ENCODE measurements around the gene XPO4.
"Not testable (repeated sequence)": the region's sequence is repeated elsewhere in the genome, so short reads cannot be mapped to it uniquely, and the experiment has no call there.

The XPO4 gene

GRCh38 chr13:20894245-20894644, 8.3 kb downstream of the XPO4 start:
- Mint-ChIP-seq H3K27me3 (ENCODE audit: low read depth) (no peaks in the 10 kb centered on the region), H3K36me3 (ENCODE audit: low read depth) (peaks cover 13% of the 10 kb centered on the region), H3K4me3 (no peak overlapping the region), H3K9me3 (no peaks in the 10 kb centered on the region), H3K4me1 (no peaks in the 10 kb centered on the region), H3K27ac (no peak overlapping the region)
- TF ChIP-seq, protein P1, sequence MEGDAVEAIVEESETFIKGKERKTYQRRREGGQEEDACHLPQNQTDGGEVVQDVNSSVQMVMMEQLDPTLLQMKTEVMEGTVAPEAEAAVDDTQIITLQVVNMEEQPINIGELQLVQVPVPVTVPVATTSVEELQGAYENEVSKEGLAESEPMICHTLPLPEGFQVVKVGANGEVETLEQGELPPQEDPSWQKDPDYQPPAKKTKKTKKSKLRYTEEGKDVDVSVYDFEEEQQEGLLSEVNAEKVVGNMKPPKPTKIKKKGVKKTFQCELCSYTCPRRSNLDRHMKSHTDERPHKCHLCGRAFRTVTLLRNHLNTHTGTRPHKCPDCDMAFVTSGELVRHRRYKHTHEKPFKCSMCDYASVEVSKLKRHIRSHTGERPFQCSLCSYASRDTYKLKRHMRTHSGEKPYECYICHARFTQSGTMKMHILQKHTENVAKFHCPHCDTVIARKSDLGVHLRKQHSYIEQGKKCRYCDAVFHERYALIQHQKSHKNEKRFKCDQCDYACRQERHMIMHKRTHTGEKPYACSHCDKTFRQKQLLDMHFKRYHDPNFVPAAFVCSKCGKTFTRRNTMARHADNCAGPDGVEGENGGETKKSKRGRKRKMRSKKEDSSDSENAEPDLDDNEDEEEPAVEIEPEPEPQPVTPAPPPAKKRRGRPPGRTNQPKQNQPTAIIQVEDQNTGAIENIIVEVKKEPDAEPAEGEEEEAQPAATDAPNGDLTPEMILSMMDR (IDR thresholded peaks at IDR 0.05; ENCODE audit: unreplicated experiment in 3 of 3) = no peak

DNA sequence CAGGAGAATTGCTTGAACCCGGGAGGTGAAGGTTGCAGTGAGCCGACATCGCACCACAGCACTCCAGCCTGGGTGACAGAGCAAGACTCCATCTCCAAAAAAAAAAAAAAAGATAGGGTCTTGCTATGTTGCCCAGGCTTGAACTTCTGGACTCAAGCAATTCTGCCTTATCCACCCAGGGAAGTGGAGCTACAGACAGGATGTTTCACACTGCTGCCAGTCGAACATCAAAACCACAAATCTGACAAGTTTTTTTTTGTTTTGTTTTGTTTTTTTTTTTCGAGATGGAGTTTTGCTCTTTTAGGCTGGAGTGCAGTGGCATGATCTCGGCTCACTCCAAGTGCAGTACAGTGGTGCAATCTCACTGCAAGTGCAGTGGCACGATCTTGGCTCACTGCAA, 10.8 kb downstream of the XPO4 start:
- Mint-ChIP-seq H3K36me3 (ENCODE audit: low read depth) (peaks cover 6% of the 10 kb centered on the region), H3K27me3 (ENCODE audit: low read depth) (no peaks in the 10 kb centered on the region), H3K27ac (no peak overlapping the region), H3K9me3 (no peaks in the 10 kb centered on the region), H3K4me1 (no peaks in the 10 kb centered on the region), H3K4me3 (no peak overlapping the region)
- TF ChIP-seq, protein P1 (IDR thresholded peaks at IDR 0.05; ENCODE audit: unreplicated experiment in 3 of 3) = no peak

GRCh38 chr13:20891034-20891433, 11.5 kb downstream of the XPO4 start:
- no peaks in the 10 kb centered on the region for H3K27me3 Mint-ChIP-seq (ENCODE audit: low read depth)
- H3K27ac Mint-ChIP-seq = no peak overlapping the region
- TF ChIP-seq, protein P1 (IDR thresholded peaks at IDR 0.05; ENCODE audit: unreplicated experiment in 3 of 3) = no peak
- peaks cover 6% of the 10 kb centered on the region for H3K36me3 Mint-ChIP-seq (ENCODE audit: low read depth)
- no peaks in the 10 kb centered on the region for H3K4me1 Mint-ChIP-seq
- H3K9me3 Mint-ChIP-seq = no peaks in the 10 kb centered on the region
- no peak overlapping the region for H3K4me3 Mint-ChIP-seq

DNA sequence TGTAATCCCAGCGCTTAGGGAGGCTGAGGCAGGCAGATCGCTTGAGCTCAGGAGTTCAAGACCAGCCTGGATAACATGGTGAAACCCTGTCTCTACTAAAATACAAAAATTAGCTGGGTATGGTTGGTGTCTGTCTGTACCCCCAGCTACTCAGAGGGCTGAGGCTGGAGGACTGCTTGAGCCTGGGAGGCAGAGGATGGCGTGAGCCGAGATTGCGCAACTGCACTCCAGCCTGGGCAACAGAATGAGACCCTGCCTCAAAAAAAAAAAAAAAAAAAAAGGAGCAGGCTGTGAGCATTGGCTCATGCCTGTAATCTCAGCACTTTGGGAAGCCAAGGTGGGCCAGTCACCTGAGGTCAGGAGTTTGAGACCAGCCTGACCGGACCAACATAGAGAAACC, 12.0 kb downstream of the XPO4 start:
- not testable (repeated sequence) for H3K36me3 Mint-ChIP-seq (ENCODE audit: low read depth); H3K9me3 Mint-ChIP-seq; H3K27ac Mint-ChIP-seq; H3K4me3 Mint-ChIP-seq; H3K4me1 Mint-ChIP-seq; H3K27me3 Mint-ChIP-seq (ENCODE audit: low read depth)

- Mint-ChIP-seq H3K9me3 (peaks cover 3% of the 10 kb centered on the region), H3K4me3 (no peak overlapping the region), H3K27me3 (ENCODE audit: low read depth) (no peaks in the 10 kb centered on the region), H3K4me1 (peaks cover 15% of the 10 kb centered on the region), H3K36me3 (ENCODE audit: low read depth) (peaks cover 39% of the 10 kb centered on the region), H3K27ac (no peak overlapping the region)
- TF ChIP-seq, protein P1 (IDR thresholded peaks at IDR 0.05; ENCODE audit: unreplicated experiment in 3 of 3) = no peak
Measured at GRCh38 chr13:20882206-20882605, 20.3 kb downstream of the XPO4 start.

DNA sequence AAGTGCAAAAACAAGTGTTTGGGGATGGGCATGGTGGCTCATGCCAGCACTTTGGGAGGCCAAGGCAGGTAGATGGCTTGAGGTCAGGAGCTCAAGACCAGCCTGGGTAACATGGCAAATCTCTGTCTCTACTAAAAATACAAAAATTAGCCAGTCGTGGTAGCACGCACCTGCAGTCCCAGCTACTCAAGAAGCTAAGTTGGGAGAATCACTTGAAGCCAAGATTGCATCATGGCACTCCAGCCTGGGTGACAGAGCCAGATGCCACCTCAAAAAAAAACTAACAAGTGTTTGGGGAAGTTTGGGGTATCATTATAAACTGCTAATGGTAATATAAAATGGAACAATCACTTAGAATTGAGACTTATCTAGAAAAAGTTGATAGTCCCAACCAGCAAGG, 24.6 kb downstream of the XPO4 start:
- H3K27ac Mint-ChIP-seq = no peak overlapping the region
- H3K9me3 Mint-ChIP-seq = peaks cover 3% of the 10 kb centered on the region
- no peak overlapping the region for H3K4me3 Mint-ChIP-seq
- peaks cover 29% of the 10 kb centered on the region for H3K4me1 Mint-ChIP-seq
- peaks cover 33% of the 10 kb centered on the region for H3K36me3 Mint-ChIP-seq (ENCODE audit: low read depth)
- H3K27me3 Mint-ChIP-seq (ENCODE audit: low read depth) = no peaks in the 10 kb centered on the region
- TF ChIP-seq, protein P1 (IDR thresholded peaks at IDR 0.05; ENCODE audit: unreplicated experiment in 3 of 3) = no peak

GRCh38 chr13:20876802-20877201, 25.7 kb downstream of the XPO4 start:
- H3K27me3 Mint-ChIP-seq (ENCODE audit: low read depth) = not testable (repeated sequence)
- H3K4me1 Mint-ChIP-seq = peaks cover 22% of the 10 kb centered on the region

DNA sequence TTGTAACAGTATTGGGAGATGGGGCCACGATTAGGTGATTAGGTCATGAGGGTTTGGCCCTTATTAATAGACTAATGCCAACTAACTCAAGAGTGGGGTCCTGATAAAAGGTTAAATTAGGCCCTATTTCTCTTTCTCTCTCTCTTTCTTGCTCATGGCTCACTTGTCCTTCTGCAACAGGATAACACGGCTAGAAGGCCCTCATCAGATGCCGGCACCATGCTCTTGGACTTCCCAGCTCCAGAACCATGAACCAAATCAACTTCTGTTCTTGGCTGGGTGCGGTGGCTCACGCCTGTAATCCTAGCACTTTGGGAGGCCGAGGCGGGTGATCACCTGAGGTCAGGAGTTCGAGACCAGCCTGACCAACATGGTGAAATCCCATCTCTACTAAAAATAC, 28.1 kb downstream of the XPO4 start:
- H3K4me1 Mint-ChIP-seq = peaks cover 22% of the 10 kb centered on the region
- H3K9me3 Mint-ChIP-seq; H3K27ac Mint-ChIP-seq; H3K27me3 Mint-ChIP-seq (ENCODE audit: low read depth); H3K4me3 Mint-ChIP-seq: not testable (repeated sequence)
- peaks cover 19% of the 10 kb centered on the region for H3K36me3 Mint-ChIP-seq (ENCODE audit: low read depth)

More at GRCh38 chr13:20876802-20877201, 25.7 kb downstream of the XPO4 start:
- H3K36me3 Mint-ChIP-seq (ENCODE audit: low read depth) = peaks cover 27% of the 10 kb centered on the region
- H3K9me3 Mint-ChIP-seq, H3K27ac Mint-ChIP-seq, H3K4me3 Mint-ChIP-seq: not testable (repeated sequence)
